HUES48 (cell line): ENCODE measurements around the gene PTTG1.

ENCODE experiments used
- H3K27ac ChIP-seq: one replicate; pipeline ENCODE4 v1.7.0; 2013; ENCODE audit warnings: low read depth, low read length, inconsistent platforms
- H3K27me3 ChIP-seq: 2 replicates; pipeline ENCODE4 v1.6.1; 2013; ENCODE audit warnings: mild to moderate bottlenecking, low read length; ENCODE audit not compliant: control insufficient read depth, insufficient read depth
- H3K36me3 ChIP-seq: 2 replicates; pipeline ENCODE4 v1.6.1; 2013; ENCODE audit warnings: low read length; ENCODE audit not compliant: control insufficient read depth, insufficient read depth
- H3K4me1 ChIP-seq: 2 replicates; pipeline ENCODE4 v1.6.1; 2013; ENCODE audit warnings: mild to moderate bottlenecking, low read length; ENCODE audit not compliant: control insufficient read depth, insufficient read depth
- H3K4me3 ChIP-seq: 2 replicates; pipeline ENCODE4 v1.5.1; 2013; ENCODE audit warnings: mild to moderate bottlenecking, low read depth, low read length
- H3K9ac ChIP-seq: 2 replicates; pipeline ENCODE4 v1.6.1; 2013; ENCODE audit warnings: mild to moderate bottlenecking, low read depth, low read length, moderate library complexity
- H3K9me3 ChIP-seq: 2 replicates; pipeline ENCODE4 v1.6.1; 2013; ENCODE audit warnings: low read length; ENCODE audit not compliant: control insufficient read depth, insufficient read depth

Gene PTTG1

DNA sequence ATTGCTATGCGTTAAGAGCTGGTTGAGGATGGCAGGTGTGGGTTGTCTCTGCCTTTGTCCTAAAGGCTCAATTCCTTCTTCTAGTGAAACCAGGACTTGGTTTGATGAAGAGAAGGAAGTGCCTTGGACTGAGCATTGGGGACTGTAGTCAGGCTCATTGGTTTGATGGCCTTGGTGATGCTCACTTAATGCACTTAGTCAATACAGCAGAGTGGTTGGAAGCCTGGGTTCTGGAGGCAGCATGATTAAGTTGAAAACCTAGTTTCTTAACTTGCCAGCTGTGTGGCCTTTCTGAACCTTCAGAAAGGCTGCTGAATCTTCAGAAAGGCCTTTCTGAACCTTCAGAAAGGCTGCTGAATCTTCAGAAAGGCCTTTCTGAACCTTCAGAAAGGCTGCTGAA is 52.4 kb downstream of the PTTG1 start:
- Histone ChIP-seq H3K9me3 (no peaks in the 10 kb centered on the region), H3K4me1 (peaks cover 22% of the 10 kb centered on the region), H3K27ac (no peak overlapping the region), H3K9ac (no peak overlapping the region), H3K4me3 (no peak overlapping the region), H3K36me3 (no peaks in the 10 kb centered on the region), H3K27me3 (no peaks in the 10 kb centered on the region)

DNA sequence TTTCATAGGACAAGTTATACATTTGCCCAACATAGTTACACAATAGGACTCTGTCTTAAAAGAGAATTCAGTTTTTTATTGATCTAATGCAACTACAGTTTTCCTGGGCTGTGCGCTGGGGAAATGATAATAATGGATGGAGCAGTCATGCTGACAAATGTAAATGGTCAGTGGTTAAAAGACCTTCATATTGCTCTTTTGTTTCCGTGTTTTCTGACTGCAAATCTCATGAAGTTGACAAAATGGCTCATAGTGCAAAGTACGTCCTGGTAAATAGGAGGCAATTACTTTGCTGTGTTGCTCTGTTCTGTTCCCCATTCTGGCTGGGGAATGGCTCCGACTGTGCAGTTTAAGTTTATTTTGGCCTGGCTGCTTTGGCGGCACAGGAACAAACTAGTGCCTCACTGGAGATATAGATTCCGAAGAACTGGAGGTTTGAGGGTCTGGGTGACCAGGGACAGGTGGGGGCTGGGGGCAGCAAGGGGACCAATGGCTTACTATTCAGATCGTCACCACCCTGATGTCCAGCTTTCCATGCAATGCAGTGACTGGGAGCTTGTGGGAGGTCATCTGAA is 54.3 kb downstream of the PTTG1 start:
- H3K27ac ChIP-seq = no peak overlapping the region
- H3K4me3 ChIP-seq = no peak overlapping the region
- no peak overlapping the region for H3K9ac ChIP-seq
- H3K36me3 ChIP-seq = no peaks in the 10 kb centered on the region
- H3K4me1 ChIP-seq = peaks cover 22% of the 10 kb centered on the region
- H3K9me3 ChIP-seq = no peaks in the 10 kb centered on the region
- no peaks in the 10 kb centered on the region for H3K27me3 ChIP-seq

DNA sequence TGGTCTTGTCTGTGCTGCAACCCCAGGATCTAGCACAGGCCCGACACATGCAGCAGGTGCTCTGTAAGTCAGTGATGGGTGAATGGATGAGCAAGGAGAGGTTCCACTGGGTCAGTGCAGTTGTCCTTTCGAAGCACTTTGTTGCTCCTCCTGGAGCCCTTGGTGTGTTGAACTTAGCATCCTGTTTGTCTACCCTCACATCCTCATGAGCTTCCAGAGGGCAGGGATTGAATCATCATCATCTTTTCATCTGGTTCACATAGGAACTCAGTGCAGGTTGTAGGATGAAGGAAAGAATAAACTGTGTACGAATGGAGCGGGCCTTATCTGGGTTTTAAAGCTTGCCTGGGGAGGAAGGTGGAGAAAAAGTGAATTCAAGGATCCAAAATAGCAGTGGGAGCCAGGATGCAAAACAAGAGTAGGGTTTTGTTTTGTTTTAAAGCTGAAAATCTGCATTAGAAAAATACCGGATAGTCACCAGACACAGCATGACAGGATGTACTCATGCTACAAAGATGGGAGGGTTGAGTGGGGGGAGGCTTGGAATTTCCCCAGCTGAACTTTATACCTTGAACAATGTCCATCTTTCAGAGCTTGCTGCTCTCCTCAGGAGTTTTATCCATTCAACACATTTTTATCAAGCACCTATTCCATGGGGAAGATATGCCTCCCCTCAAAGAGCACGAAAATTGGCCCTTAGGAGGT is 55.8 kb downstream of the PTTG1 start:
- Histone ChIP-seq H3K27me3 (no peaks in the 10 kb centered on the region), H3K36me3 (no peaks in the 10 kb centered on the region), H3K4me1 (peaks cover 24% of the 10 kb centered on the region), H3K9me3 (no peaks in the 10 kb centered on the region), H3K9ac (no peak overlapping the region), H3K4me3 (0 out of 2 replicates have a peak overlapping the region, but pooled peaks have one; percentile 10), H3K27ac (peak overlapping the region; percentile 84)

DNA sequence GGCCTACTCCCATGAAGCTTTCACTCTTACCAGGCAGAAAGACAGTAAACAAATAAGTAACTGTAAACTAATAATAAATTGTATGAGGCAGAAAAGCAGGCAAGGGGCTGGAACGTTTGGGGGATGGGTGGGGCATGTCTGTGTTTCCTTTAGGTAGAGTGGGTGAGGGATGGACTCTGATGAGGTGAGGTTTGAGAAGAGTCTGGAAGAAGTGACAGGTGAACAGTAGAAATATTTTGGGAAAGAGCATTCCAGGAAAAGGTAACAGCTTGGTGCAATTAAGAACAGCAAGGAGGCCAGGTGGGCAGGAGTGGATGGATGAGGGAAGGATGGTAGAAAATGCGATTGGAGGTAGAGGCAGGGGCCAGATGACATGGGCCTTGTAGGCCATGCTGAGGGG is 56.5 kb downstream of the PTTG1 start:
- Histone ChIP-seq H3K27ac (peak overlapping the region; percentile 84), H3K4me1 (peaks cover 31% of the 10 kb centered on the region), H3K27me3 (no peaks in the 10 kb centered on the region), H3K36me3 (no peaks in the 10 kb centered on the region), H3K9me3 (no peaks in the 10 kb centered on the region), H3K4me3 (no peak overlapping the region), H3K9ac (no peak overlapping the region)
